Measurements from ENCODE around the gene DAZAP1.
"Not testable (repeated sequence)": the region's sequence is repeated elsewhere in the genome, so short reads cannot be mapped to it uniquely, and the experiment has no call there.

Gene DAZAP1

DNA sequence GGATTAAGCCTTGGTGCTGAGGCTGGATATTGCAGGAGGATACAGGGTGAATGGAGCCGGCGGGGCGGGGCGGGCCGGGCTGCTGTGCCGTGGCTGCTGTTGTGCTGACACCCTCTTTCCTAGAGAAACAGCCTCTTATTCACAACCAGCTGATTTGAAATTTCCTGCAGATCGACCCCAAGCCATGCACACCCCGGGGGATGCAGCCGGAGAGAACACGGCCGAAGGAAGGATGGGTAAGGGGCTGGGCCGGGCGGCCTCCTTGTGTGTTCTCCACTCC, 11.1 kb downstream of the DAZAP1 start:
- H3K4me1 ChIP-seq (ENCODE audit: control insufficient read depth in 5 of 5, insufficient read depth in 5 of 5, low read length in 5 of 5): peaks cover 9 to 44% (median 38%) of the 10 kb centered on the region in 5 donors
- no peaks in the 10 kb centered on the region for H3K27me3 ChIP-seq (ENCODE audit: control insufficient read depth in 5 of 5, insufficient read depth in 4 of 5, low read length in 5 of 5)
- no peaks in the 10 kb centered on the region for H3K9me3 ChIP-seq (ENCODE audit: control insufficient read depth in 5 of 5, low read length in 5 of 5)
- peaks cover 0 to 63% (median 57%) of the 10 kb centered on the region in 5 donors for H3K36me3 ChIP-seq (ENCODE audit: control insufficient read depth in 5 of 5, insufficient read depth in 5 of 5, low read length in 5 of 5)
- no peak overlapping the region for H3K27ac ChIP-seq (ENCODE audit: low read depth, low read length)
- H3K4me3 ChIP-seq (ENCODE audit: low read depth in 1 of 5, low read length in 5 of 5): no peak overlapping the region
- no peak overlapping the region for H3K9ac ChIP-seq (ENCODE audit: low read length in 5 of 5)

DNA sequence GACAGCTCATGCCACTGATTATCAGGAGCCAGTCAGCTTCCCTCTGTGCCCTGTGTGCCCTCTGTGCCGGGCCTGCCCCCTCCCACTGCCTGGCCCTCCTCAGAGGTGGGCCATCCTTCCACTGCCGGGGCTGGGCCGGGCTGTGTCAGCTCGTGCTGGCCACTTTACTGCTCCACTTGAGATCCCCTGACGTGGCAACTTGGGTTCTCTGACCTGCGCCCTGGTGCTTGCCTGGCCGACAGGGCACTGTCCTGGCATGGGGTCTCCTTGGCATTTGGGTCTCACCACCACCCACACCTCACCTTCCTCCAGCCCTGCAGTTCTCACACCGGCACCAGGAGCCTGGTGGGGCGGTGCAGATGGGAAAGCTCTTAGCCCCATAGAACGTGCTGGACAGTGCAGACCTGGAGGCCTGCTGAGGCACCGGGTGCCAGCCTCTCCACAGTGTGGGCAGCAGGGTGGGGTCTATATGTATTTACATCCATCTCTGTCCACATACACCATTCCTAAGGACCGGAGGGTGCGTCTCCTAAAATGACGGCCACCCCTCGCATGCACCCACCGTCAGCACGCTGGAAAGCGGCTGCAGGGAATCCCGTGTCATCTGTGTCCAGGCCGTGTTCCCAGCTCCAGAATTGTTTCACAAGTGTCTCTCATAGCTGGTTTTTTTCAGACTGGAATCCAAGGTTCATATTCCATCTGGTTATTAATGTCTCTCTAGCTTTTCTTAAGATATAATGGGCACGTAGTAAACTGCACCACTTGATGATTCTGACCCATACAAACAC, 11.8 kb downstream of the DAZAP1 start:
- no peaks in the 10 kb centered on the region for H3K27me3 ChIP-seq (ENCODE audit: control insufficient read depth in 5 of 5, insufficient read depth in 4 of 5, low read length in 5 of 5)
- peaks cover 9 to 37% (median 34%) of the 10 kb centered on the region in 5 donors for H3K4me1 ChIP-seq (ENCODE audit: control insufficient read depth in 5 of 5, insufficient read depth in 5 of 5, low read length in 5 of 5)
- no peaks in the 10 kb centered on the region for H3K9me3 ChIP-seq (ENCODE audit: control insufficient read depth in 5 of 5, low read length in 5 of 5)
- H3K9ac ChIP-seq (ENCODE audit: low read length in 5 of 5): peak overlapping the region in 1 of 5 donors; percentile 17
- H3K27ac ChIP-seq (ENCODE audit: low read depth, low read length): no peak overlapping the region
- H3K4me3 ChIP-seq (ENCODE audit: low read depth in 1 of 5, low read length in 5 of 5): no peak overlapping the region
- H3K36me3 ChIP-seq (ENCODE audit: control insufficient read depth in 5 of 5, insufficient read depth in 5 of 5, low read length in 5 of 5): peaks cover 0 to 69% (median 63%) of the 10 kb centered on the region in 5 donors

DNA sequence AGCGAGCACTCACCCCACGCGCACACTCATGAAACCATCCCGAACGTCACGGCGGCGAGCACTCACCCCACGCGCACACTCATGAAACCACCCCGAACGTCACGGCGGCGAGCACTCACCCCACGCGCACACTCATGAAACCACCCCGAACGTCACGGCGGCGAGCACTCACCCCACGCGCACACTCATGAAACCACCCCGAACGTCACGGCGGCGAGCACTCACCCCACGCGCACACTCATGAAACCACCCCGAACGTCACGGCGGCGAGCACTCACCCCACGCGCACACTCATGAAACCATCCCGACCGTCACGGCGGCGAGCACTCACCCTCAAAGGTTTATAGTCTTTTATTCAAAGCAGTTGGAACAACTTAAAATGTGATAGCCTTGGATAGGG, 12.7 kb downstream of the DAZAP1 start:
- not testable (repeated sequence) for H3K27ac ChIP-seq (ENCODE audit: low read depth, low read length); H3K9ac ChIP-seq (ENCODE audit: low read length in 5 of 5); H3K27me3 ChIP-seq (ENCODE audit: control insufficient read depth in 5 of 5, insufficient read depth in 4 of 5, low read length in 5 of 5); H3K9me3 ChIP-seq (ENCODE audit: control insufficient read depth in 5 of 5, low read length in 5 of 5); H3K4me3 ChIP-seq (ENCODE audit: low read depth in 1 of 5, low read length in 5 of 5)
- peaks cover 0 to 76% (median 72%) of the 10 kb centered on the region in 5 donors for H3K36me3 ChIP-seq (ENCODE audit: control insufficient read depth in 5 of 5, insufficient read depth in 5 of 5, low read length in 5 of 5)
- peaks cover 9 to 32% (median 30%) of the 10 kb centered on the region in 5 donors for H3K4me1 ChIP-seq (ENCODE audit: control insufficient read depth in 5 of 5, insufficient read depth in 5 of 5, low read length in 5 of 5)

DNA sequence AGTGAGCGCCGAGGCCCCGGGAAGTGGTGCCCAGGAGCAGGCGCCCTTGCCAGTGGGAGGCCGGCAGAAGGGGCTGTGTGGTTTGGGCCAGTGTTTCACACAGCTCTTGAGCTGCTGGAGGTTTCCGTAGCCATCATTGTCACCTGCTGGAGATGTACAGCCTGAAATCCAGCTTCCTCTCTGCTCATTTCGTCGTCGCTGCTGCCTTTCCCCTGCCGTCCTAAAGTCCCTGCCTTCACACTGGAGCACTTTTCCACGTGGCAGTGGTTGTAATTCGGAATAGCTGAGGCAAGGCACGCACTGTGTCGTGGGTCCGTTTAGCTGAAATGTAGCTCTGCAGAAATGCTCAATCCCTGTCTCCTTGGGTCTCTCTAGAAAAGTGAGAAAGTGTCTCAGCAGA, 13.2 kb downstream of the DAZAP1 start:
- Histone ChIP-seq H3K36me3 (ENCODE audit: control insufficient read depth in 5 of 5, insufficient read depth in 5 of 5, low read length in 5 of 5) (peaks cover 0 to 81% (median 77%) of the 10 kb centered on the region in 5 donors), H3K4me1 (ENCODE audit: control insufficient read depth in 5 of 5, insufficient read depth in 5 of 5, low read length in 5 of 5) (peaks cover 7 to 28% (median 25%) of the 10 kb centered on the region in 5 donors), H3K27ac (ENCODE audit: low read depth, low read length) (no peak overlapping the region), H3K27me3 (ENCODE audit: control insufficient read depth in 5 of 5, insufficient read depth in 4 of 5, low read length in 5 of 5) (no peaks in the 10 kb centered on the region), H3K9ac (ENCODE audit: low read length in 5 of 5) (no peak overlapping the region), H3K9me3 (ENCODE audit: control insufficient read depth in 5 of 5, low read length in 5 of 5) (no peaks in the 10 kb centered on the region), H3K4me3 (ENCODE audit: low read depth in 1 of 5, low read length in 5 of 5) (no peak overlapping the region)

DNA sequence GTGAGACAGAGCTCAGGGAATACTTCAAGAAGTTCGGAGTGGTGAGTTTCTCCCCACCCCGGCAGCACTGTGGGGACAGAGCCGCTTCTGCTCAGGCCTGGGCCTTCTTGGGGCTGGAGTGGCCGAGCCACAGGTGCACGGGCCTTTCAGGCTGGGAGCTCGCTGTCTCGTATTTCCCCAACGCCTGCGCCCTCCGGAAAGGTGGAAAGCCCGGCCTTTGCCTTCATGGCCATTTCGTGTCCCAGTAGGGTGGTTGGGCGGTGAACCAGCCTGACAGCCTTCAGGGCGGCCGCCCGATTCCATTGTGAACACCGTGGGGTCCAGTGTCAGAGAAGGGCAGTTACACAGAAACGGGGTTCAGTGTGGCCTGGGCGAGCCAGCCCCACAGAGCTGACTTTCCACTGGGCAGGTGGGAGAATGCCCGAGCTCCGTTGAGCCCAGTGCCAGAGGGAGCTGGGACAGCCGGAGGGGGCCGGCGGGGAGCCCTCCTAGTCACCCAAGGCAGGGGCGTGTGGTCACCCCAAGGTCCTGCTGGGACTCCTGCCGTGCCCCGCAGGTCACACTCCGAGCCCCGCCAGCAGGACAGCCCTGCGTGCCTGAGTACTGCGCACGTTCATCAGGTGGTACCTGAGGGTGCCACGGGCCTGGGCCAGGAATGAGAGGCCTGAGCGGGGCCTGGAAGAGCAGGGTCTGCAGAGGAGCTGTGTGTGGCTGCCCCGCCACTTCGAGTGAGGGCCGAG, 14.0 kb downstream of the DAZAP1 start:
- Histone ChIP-seq H3K36me3 (ENCODE audit: control insufficient read depth in 5 of 5, insufficient read depth in 5 of 5, low read length in 5 of 5) (peaks cover 0 to 89% (median 84%) of the 10 kb centered on the region in 5 donors), H3K27me3 (ENCODE audit: control insufficient read depth in 5 of 5, insufficient read depth in 4 of 5, low read length in 5 of 5) (no peaks in the 10 kb centered on the region), H3K4me1 (ENCODE audit: control insufficient read depth in 5 of 5, insufficient read depth in 5 of 5, low read length in 5 of 5) (peaks cover 0 to 20% (median 17%) of the 10 kb centered on the region in 5 donors), H3K9ac (ENCODE audit: low read length in 5 of 5) (no peak overlapping the region), H3K9me3 (ENCODE audit: control insufficient read depth in 5 of 5, low read length in 5 of 5) (no peaks in the 10 kb centered on the region), H3K4me3 (ENCODE audit: low read depth in 1 of 5, low read length in 5 of 5) (no peak overlapping the region), H3K27ac (ENCODE audit: low read depth, low read length) (no peak overlapping the region)

DNA sequence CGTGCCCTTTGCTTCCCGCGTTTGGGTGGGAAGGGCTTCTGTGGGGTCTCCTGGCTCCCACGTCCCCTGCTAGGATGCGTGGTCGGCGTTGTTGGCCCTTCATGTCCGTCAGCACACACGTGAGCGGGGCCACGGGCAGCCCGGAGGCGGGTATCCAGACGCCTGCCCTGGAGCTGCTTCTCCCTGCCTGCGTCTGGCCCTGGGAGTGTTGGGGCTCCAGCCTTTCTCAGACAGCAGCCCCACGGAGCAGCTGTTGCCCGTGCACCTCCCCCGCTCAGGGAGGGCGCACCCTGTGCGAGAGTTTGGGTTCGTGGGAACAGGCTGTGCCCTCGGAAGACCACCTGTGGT, 14.5 kb downstream of the DAZAP1 start:
- H3K27ac ChIP-seq (ENCODE audit: low read depth, low read length): no peak overlapping the region
- H3K27me3 ChIP-seq (ENCODE audit: control insufficient read depth in 5 of 5, insufficient read depth in 4 of 5, low read length in 5 of 5): no peaks in the 10 kb centered on the region
- no peak overlapping the region for H3K9ac ChIP-seq (ENCODE audit: low read length in 5 of 5)
- H3K4me3 ChIP-seq (ENCODE audit: low read depth in 1 of 5, low read length in 5 of 5): no peak overlapping the region
- no peaks in the 10 kb centered on the region for H3K9me3 ChIP-seq (ENCODE audit: control insufficient read depth in 5 of 5, low read length in 5 of 5)
- peaks cover 0 to 14% (median 12%) of the 10 kb centered on the region in 5 donors for H3K4me1 ChIP-seq (ENCODE audit: control insufficient read depth in 5 of 5, insufficient read depth in 5 of 5, low read length in 5 of 5)
- peaks cover 0 to 92% (median 90%) of the 10 kb centered on the region in 5 donors for H3K36me3 ChIP-seq (ENCODE audit: control insufficient read depth in 5 of 5, insufficient read depth in 5 of 5, low read length in 5 of 5)

DNA sequence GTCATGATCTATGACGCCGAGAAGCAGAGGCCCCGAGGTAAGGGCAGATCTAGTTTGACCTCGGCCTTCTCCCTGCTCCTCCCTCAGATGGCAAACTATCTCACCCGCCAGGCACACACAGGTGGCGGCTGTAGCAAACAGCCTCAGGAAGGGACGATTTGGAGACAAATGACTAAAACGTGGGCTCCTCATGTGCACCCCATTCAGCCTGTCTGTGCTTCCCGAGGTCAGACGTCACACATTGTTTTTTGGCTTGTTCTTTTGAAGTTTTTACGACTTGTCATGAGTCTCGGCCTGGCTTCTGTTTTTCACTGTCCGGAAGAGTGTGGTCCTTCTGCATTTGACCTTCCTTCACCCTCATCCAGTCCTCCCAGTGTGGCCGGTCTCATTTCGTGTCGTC, 15.0 kb downstream of the DAZAP1 start:
- H3K36me3 ChIP-seq (ENCODE audit: control insufficient read depth in 5 of 5, insufficient read depth in 5 of 5, low read length in 5 of 5): peaks cover 0 to 94% (median 92%) of the 10 kb centered on the region in 5 donors
- no peaks in the 10 kb centered on the region for H3K27me3 ChIP-seq (ENCODE audit: control insufficient read depth in 5 of 5, insufficient read depth in 4 of 5, low read length in 5 of 5)
- H3K27ac ChIP-seq (ENCODE audit: low read depth, low read length): no peak overlapping the region
- no peak overlapping the region for H3K9ac ChIP-seq (ENCODE audit: low read length in 5 of 5)
- H3K4me1 ChIP-seq (ENCODE audit: control insufficient read depth in 5 of 5, insufficient read depth in 5 of 5, low read length in 5 of 5): peaks cover 0 to 10% (median 7%) of the 10 kb centered on the region in 5 donors
- no peak overlapping the region for H3K4me3 ChIP-seq (ENCODE audit: low read depth in 1 of 5, low read length in 5 of 5)
- no peaks in the 10 kb centered on the region for H3K9me3 ChIP-seq (ENCODE audit: control insufficient read depth in 5 of 5, low read length in 5 of 5)

DNA sequence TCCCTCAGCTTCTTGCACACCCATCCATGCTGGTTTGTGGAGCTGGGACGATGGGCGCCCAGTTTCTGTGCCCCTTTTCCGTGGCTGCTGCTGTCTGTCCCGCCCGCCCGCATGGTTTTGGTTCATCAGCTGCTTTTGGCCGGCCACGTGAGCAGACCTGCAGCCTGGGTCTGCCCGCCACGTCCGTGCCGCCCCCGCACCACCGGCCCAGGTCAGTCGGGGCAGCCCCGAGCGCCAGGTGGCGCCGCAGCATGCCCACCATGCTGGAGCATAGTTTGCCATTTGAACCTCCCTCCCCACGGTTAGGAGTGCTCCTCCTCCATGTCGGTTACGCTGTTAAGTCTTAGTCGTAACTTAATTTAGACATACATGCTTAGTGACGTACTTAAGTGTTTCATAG, 15.6 kb downstream of the DAZAP1 start:
- H3K36me3 ChIP-seq (ENCODE audit: control insufficient read depth in 5 of 5, insufficient read depth in 5 of 5, low read length in 5 of 5): peaks cover 0 to 96% (median 93%) of the 10 kb centered on the region in 5 donors
- H3K27me3 ChIP-seq (ENCODE audit: control insufficient read depth in 5 of 5, insufficient read depth in 4 of 5, low read length in 5 of 5): no peaks in the 10 kb centered on the region
- H3K4me3 ChIP-seq (ENCODE audit: low read depth in 1 of 5, low read length in 5 of 5): no peak overlapping the region
- no peak overlapping the region for H3K9ac ChIP-seq (ENCODE audit: low read length in 5 of 5)
- H3K4me1 ChIP-seq (ENCODE audit: control insufficient read depth in 5 of 5, insufficient read depth in 5 of 5, low read length in 5 of 5): peaks cover 0 to 4% (median 2%) of the 10 kb centered on the region in 5 donors
- no peak overlapping the region for H3K27ac ChIP-seq (ENCODE audit: low read depth, low read length)
- no peaks in the 10 kb centered on the region for H3K9me3 ChIP-seq (ENCODE audit: control insufficient read depth in 5 of 5, low read length in 5 of 5)

DNA sequence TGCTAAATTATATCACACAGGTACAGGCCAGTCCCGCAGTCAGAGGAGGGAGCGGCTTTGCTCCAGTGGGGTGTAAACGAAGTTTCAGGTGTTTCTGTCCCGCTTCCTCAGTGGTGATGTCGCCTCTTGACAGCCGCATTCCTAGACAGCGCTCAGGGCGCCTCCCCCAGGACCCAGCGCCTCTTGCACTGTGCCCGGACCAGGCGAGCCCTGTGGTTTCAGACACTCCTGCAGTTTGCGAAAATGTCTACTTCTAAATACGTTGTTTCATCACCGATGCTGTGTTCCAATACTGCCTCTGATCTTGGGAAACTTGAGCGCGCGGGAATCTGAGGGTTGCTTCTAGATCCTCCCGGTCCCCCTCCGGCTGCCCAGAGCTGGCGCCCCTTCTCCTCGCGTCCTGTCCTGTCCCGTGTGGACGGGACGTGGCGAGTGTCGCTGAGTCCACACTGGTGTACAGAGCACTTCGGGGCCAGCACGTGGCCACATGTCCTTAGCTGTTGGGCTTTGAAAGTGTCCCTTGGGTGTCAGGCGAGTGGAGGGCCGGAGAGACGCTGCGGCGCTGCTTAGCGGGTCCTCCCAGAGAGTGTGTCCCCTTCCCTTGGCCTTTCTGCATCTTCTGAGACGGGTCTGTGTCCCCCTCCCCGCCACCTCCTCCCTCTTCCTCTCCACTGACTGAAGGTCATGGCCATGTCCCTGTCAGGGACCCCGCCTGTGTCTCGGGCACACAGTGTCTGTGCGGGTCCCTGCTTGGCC, 16.2 kb downstream of the DAZAP1 start:
- Histone ChIP-seq H3K9ac (ENCODE audit: low read length in 5 of 5) (no peak overlapping the region), H3K36me3 (ENCODE audit: control insufficient read depth in 5 of 5, insufficient read depth in 5 of 5, low read length in 5 of 5) (peaks cover 0 to 94% (median 92%) of the 10 kb centered on the region in 5 donors), H3K4me3 (ENCODE audit: low read depth in 1 of 5, low read length in 5 of 5) (no peak overlapping the region), H3K27ac (ENCODE audit: low read depth, low read length) (no peak overlapping the region), H3K27me3 (ENCODE audit: control insufficient read depth in 5 of 5, insufficient read depth in 4 of 5, low read length in 5 of 5) (no peaks in the 10 kb centered on the region), H3K4me1 (ENCODE audit: control insufficient read depth in 5 of 5, insufficient read depth in 5 of 5, low read length in 5 of 5) (no peaks in the 10 kb centered on the region), H3K9me3 (ENCODE audit: control insufficient read depth in 5 of 5, low read length in 5 of 5) (no peaks in the 10 kb centered on the region)

Data from subcutaneous abdominal adipose tissue (tissue), 5 donors.